ENCODE results near the gene UTP11.

DNA sequence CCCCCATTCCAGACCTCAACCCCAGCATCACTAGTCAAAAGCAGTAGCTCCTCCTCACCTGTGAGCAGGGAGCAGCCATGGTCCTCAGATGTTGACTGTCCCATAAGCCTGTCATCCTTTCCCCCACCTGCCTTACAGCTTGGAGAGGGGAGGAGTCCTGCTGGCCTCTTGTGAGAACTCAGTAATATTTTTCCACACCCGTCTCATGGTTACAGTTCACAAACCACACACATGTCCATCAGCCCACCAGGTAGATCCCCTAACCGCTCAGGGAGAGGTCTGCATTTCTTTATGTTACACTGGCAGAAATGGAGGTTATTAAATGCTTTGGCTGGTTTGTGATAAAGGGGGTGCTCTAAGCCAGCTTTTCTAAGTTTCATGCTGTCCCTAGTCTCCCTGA lies 60.3 kb downstream of the UTP11 start:
- TF ChIP-seq POLR2A (IDR thresholded peaks at IDR 0.05; ENCODE audit: low read length) (no peak), GATA1 (IDR thresholded peaks at IDR 0.05; ENCODE audit: low read depth, low read length) (no peak)

Measured in erythroblast (primary cell).